DMS79 (cell line): ENCODE measurements around the gene CREBBP.

Source experiments
- DNase-seq: peaks from one replicate; lab custom pipeline; 2025; lab: John Stamatoyannopoulos, UW

The CREBBP gene

GRCh38 chr16:3797904-3798811, 82.4 kb downstream of the CREBBP start:
- DNase-seq, result no peak

GRCh38 chr16:3797473-3797872, 83.0 kb downstream of the CREBBP start:
- no peak for DNase-seq

GRCh38 chr16:3793161-3793576, 87.3 kb downstream of the CREBBP start:
- DNase-seq, result no peak

- no peak for DNase-seq
Measured at GRCh38 chr16:3792472-3793012, 88.0 kb downstream of the CREBBP start.

GRCh38 chr16:3791701-3792100, 88.8 kb downstream of the CREBBP start:
- DNase-seq, result no peak

- no peak for DNase-seq
Measured at GRCh38 chr16:3789375-3790099, 91.0 kb downstream of the CREBBP start.

GRCh38 chr16:3788711-3789374, 91.7 kb downstream of the CREBBP start:
- DNase-seq, result no peak

- DNase-seq, result no peak
Measured at GRCh38 chr16:3787924-3788661, 92.4 kb downstream of the CREBBP start.

- no peak for DNase-seq
Measured at GRCh38 chr16:3785413-3785812, 95.1 kb downstream of the CREBBP start.

GRCh38 chr16:3783516-3783915, 97.0 kb downstream of the CREBBP start:
- DNase-seq, result no peak

GRCh38 chr16:3782566-3782965, 97.9 kb downstream of the CREBBP start:
- DNase-seq, result no peak

- DNase-seq, result no peak
Measured at GRCh38 chr16:3781421-3781820, 99.1 kb downstream of the CREBBP start.

GRCh38 chr16:3780570-3780969, 99.9 kb downstream of the CREBBP start:
- no peak for DNase-seq

GRCh38 chr16:3776316-3776715, 104.2 kb downstream of the CREBBP start:
- peak; percentile 33 for DNase-seq

- DNase-seq, result no peak
Measured at GRCh38 chr16:3774819-3775218, 105.7 kb downstream of the CREBBP start.

GRCh38 chr16:3774156-3774767, 106.3 kb downstream of the CREBBP start:
- no peak for DNase-seq

- DNase-seq, result no peak
Measured at GRCh38 chr16:3773663-3774062, 106.8 kb downstream of the CREBBP start.

- DNase-seq, result no peak
Measured at GRCh38 chr16:3771513-3771912, 109.0 kb downstream of the CREBBP start.

- no peak for DNase-seq
Measured at GRCh38 chr16:3770530-3770929, 110.0 kb downstream of the CREBBP start.

- no peak for DNase-seq
Measured at GRCh38 chr16:3769942-3770341, 110.6 kb downstream of the CREBBP start.

GRCh38 chr16:3769013-3769412, 111.5 kb downstream of the CREBBP start:
- no peak for DNase-seq
